Measurements from ENCODE around the gene ZBTB20. TPM values are rescaled to one million over a fixed set of nuclear protein-coding genes. Genes with fewer than 3 reads are reported as not detected.

The ZBTB20 gene
- total and polyA plus RNA-seq, 8 donors: 0.15 to 149 (median 38.5) TPM

GRCh38 chr3:114884213-114884923 lies 262.7 kb downstream of the ZBTB20 start:
- H3K27ac ChIP-seq: no peak overlapping the region
- no peaks in the 10 kb centered on the region for H3K36me3 ChIP-seq
- 85 to 96% (median 94%) methylated on average over 8 of the region's 8 CpGs for WGBS, 5 donors
- no peak overlapping the region for H3K4me3 ChIP-seq
- intact Hi-C loops (cut with DNase I; ENCODE audit: low total_unique reads): no loop called here
- no peak for DNase-seq
- no peak for TF ChIP-seq POLR2A (IDR thresholded peaks at IDR 0.05)
- TF ChIP-seq POLR2AphosphoS5 (IDR thresholded peaks at IDR 0.05): no peak
- TF ChIP-seq CTCF (IDR thresholded peaks at IDR 0.05): no peak
- TF ChIP-seq EP300 (IDR thresholded peaks at IDR 0.05): no peak
- no peaks in the 10 kb centered on the region for H3K27me3 ChIP-seq
- H3K4me1 ChIP-seq: peaks cover 0 to 20% (median 13%) of the 10 kb centered on the region in 4 donors
- H3K9me3 ChIP-seq: no peaks in the 10 kb centered on the region

GRCh38 chr3:114880078-114880477 lies 267.0 kb downstream of the ZBTB20 start:
- no peaks in the 10 kb centered on the region for H3K36me3 ChIP-seq
- H3K4me3 ChIP-seq: no peak overlapping the region
- no peaks in the 10 kb centered on the region for H3K9me3 ChIP-seq
- peak overlapping the region in 1 of 5 donors; percentile 35 for H3K27ac ChIP-seq
- peaks cover 0 to 46% (median 30%) of the 10 kb centered on the region in 4 donors for H3K4me1 ChIP-seq
- no peak for TF ChIP-seq POLR2A (IDR thresholded peaks at IDR 0.05)
- TF ChIP-seq EP300 (IDR thresholded peaks at IDR 0.05): no peak
- TF ChIP-seq POLR2AphosphoS5 (IDR thresholded peaks at IDR 0.05): no peak
- TF ChIP-seq CTCF (IDR thresholded peaks at IDR 0.05): no peak
- no peaks in the 10 kb centered on the region for H3K27me3 ChIP-seq
- intact Hi-C loops (cut with DNase I; ENCODE audit: low total_unique reads): no loop called here
- DNase-seq: peak; percentile 29 to 30
- 14 to 33% (median 17%) methylated on average over 4 of the region's 4 CpGs for WGBS, 5 donors

- Histone ChIP-seq H3K27ac (peak overlapping the region in 4 of 5 donors; percentile 10 to 51 (median 41)), H3K36me3 (no peaks in the 10 kb centered on the region), H3K4me1 (peaks cover 0 to 53% (median 36%) of the 10 kb centered on the region in 4 donors), H3K4me3 (no peak overlapping the region), H3K27me3 (no peaks in the 10 kb centered on the region), H3K9me3 (no peaks in the 10 kb centered on the region)
- peak in 1 of 2 donors; percentile 31 for DNase-seq
- no peak for TF ChIP-seq CTCF (IDR thresholded peaks at IDR 0.05)
- no peak for TF ChIP-seq POLR2A (IDR thresholded peaks at IDR 0.05)
- no peak for TF ChIP-seq POLR2AphosphoS5 (IDR thresholded peaks at IDR 0.05)
- TF ChIP-seq EP300 (IDR thresholded peaks at IDR 0.05): no peak
- 42 to 58% (median 55%) methylated on average over 8 of the region's 8 CpGs for WGBS, 5 donors
- intact Hi-C loops (cut with DNase I; ENCODE audit: low total_unique reads): no loop called here
Observed at GRCh38 chr3:114879059-114880031, 267.7 kb downstream of the ZBTB20 start.

- H3K27me3 ChIP-seq: no peaks in the 10 kb centered on the region
- H3K27ac ChIP-seq: no peak overlapping the region
- no peak for TF ChIP-seq POLR2A (IDR thresholded peaks at IDR 0.05)
- TF ChIP-seq CTCF (IDR thresholded peaks at IDR 0.05): no peak
- no peak for TF ChIP-seq EP300 (IDR thresholded peaks at IDR 0.05)
- TF ChIP-seq POLR2AphosphoS5 (IDR thresholded peaks at IDR 0.05): no peak
- no peak overlapping the region for H3K4me3 ChIP-seq
- DNase-seq: no peak
- no peaks in the 10 kb centered on the region for H3K9me3 ChIP-seq
- whole genome bisulfite sequencing, 5 donors: 78 to 90% (median 83%) methylated on average over 5 of the region's 5 CpGs
- H3K36me3 ChIP-seq: no peaks in the 10 kb centered on the region
- intact Hi-C loops (cut with DNase I; ENCODE audit: low total_unique reads): no loop called here
- peaks cover 0 to 62% (median 42%) of the 10 kb centered on the region in 4 donors for H3K4me1 ChIP-seq
Observed at GRCh38 chr3:114878114-114878839, 268.8 kb downstream of the ZBTB20 start.

Data from stomach (tissue), 9 donors.